Upper lobe of right lung (tissue), 1 donor: ENCODE measurements around the gene CDKAL1. TPM values are rescaled to one million over a fixed set of nuclear protein-coding genes. Genes with fewer than 3 reads are reported as not detected.

ENCODE experiments used
- ATAC-seq: fragments of 200-7000 bp; cut with Tn5 transposase; one replicate; pipeline ENCODE4 v1.9.1; 2020; ENCODE audit warnings: mild to moderate bottlenecking, moderate library complexity
- DNase-seq: peaks from one replicate; pipeline ENCODE4 v3.0.0-alpha.2; 2020
- H3K27ac ChIP-seq: fragments of 200-600 bp; one replicate; pipeline ENCODE4 v1.8.0; 2022
- H3K27me3 ChIP-seq: fragments of 200-600 bp; one replicate; pipeline ENCODE4 v1.8.0; 2022; ENCODE audit warnings: mild to moderate bottlenecking
- H3K36me3 ChIP-seq: fragments of 200-600 bp; one replicate; pipeline ENCODE4 v1.8.0; 2022
- H3K4me1 ChIP-seq: fragments of 200-600 bp; one replicate; pipeline ENCODE4 v1.8.0; 2022
- H3K4me3 ChIP-seq: fragments of 200-600 bp; one replicate; pipeline ENCODE4 v1.8.0; 2022; ENCODE audit warnings: mild to moderate bottlenecking
- H3K9me3 ChIP-seq: fragments of 200-600 bp; one replicate; pipeline ENCODE4 v1.8.0; 2022
- intact Hi-C: fragments of 100-400 bp; cut with DNase I; formaldehyde crosslinking; loops from one replicate; pipeline ENCODE4 v1.11.0; 2022
- total RNA-seq: library from RNA; stranded (reverse); fragmentation: NEBNext Ultra II Directional; extraction: Animal tissue kit (Norgen Biotek cat#: 25700); gene quantifications from one replicate; pipeline ENCODE4 v1.2.1, GENCODE V29; 2021
- TF ChIP-seq, protein P1 (sequence below): fragments of 200-600 bp; IDR thresholded peaks from one replicate; pipeline ENCODE4 v1.8.0; 2022; ENCODE audit warnings: antibody characterized with exemption
- donor health status: DM: no; HTN: yes; CAD: no; lungs with severe emphysema.

Gene CDKAL1
- total RNA-seq, 1 donor from 2014 or later = 16.0 TPM

DNA sequence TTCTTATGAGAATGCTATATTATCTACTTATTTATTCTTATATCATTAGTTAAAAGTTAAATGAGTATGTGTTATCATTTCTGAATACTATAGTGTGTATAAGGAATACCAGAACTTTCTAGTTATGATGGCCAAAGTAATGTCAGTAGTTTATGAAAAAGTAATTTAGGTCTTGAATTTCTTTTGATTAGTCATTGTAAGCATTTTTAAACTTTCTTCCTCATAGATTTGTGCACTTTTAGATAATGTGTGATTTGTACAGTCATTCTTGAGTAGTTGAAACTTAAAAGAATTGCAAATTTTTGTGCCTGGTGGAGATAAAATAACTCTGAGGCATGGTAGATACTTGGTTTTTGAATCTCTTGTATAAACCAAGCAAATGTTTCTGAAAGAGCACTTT, 311.3 kb downstream of the CDKAL1 start:
- intact Hi-C loops = no loop called here
- TF ChIP-seq, protein P1, sequence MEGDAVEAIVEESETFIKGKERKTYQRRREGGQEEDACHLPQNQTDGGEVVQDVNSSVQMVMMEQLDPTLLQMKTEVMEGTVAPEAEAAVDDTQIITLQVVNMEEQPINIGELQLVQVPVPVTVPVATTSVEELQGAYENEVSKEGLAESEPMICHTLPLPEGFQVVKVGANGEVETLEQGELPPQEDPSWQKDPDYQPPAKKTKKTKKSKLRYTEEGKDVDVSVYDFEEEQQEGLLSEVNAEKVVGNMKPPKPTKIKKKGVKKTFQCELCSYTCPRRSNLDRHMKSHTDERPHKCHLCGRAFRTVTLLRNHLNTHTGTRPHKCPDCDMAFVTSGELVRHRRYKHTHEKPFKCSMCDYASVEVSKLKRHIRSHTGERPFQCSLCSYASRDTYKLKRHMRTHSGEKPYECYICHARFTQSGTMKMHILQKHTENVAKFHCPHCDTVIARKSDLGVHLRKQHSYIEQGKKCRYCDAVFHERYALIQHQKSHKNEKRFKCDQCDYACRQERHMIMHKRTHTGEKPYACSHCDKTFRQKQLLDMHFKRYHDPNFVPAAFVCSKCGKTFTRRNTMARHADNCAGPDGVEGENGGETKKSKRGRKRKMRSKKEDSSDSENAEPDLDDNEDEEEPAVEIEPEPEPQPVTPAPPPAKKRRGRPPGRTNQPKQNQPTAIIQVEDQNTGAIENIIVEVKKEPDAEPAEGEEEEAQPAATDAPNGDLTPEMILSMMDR = no peak
- Histone ChIP-seq H3K9me3 (no peaks in the 10 kb centered on the region), H3K36me3 (no peaks in the 10 kb centered on the region), H3K27ac (no peak overlapping the region), H3K27me3 (no peaks in the 10 kb centered on the region), H3K4me1 (no peaks in the 10 kb centered on the region), H3K4me3 (no peak overlapping the region)
- ATAC-seq (no peak), DNase-seq (no peak)

DNA sequence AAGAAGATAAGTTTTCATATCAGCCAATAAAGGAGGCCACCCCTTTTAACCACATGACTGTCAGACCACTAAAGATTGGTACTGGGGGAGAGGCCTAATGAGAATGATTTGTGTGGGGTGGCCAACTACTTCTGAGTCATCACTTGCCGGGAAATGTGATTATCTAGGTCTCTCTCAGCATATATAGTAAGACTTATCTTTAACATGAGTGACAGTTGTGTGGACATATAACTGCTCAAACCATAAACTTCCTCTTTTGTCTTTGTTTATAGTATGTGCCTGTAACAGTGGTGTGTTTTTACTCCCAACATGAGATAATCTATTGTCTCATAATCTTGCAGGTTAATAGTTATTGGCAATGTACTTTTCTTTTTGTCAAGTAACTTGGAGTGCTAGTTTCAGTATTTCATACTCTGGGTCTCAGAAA, 312.4 kb downstream of the CDKAL1 start:
- Histone ChIP-seq H3K9me3 (no peaks in the 10 kb centered on the region), H3K4me1 (no peaks in the 10 kb centered on the region), H3K4me3 (no peak overlapping the region), H3K27me3 (no peaks in the 10 kb centered on the region), H3K27ac (no peak overlapping the region), H3K36me3 (no peaks in the 10 kb centered on the region)
- TF ChIP-seq, protein P1 = no peak
- DNase-seq (no peak), ATAC-seq (no peak)
- intact Hi-C loops = no loop called here

DNA sequence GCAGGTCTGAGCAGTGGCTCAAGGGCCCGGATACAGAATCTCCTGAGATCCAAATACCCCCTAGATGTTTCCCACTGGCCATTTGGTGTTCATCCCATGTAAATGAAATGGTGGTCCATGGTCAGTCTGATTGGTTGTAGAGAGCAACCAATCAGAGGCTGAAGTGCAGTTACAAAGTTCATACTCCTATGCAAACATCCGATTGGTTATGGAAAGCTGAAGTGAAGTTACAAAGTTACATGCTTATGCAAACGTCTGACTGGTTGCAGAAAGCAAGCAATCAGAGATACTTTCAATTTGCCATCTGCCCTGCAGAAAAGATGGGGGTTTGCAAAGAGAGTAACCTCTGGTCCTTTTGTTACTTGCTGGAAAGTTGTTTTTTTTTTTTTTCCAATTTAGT, 313.6 kb downstream of the CDKAL1 start:
- TF ChIP-seq, protein P1 = no peak
- no peak for ATAC-seq
- intact Hi-C loops = no loop called here

DNA sequence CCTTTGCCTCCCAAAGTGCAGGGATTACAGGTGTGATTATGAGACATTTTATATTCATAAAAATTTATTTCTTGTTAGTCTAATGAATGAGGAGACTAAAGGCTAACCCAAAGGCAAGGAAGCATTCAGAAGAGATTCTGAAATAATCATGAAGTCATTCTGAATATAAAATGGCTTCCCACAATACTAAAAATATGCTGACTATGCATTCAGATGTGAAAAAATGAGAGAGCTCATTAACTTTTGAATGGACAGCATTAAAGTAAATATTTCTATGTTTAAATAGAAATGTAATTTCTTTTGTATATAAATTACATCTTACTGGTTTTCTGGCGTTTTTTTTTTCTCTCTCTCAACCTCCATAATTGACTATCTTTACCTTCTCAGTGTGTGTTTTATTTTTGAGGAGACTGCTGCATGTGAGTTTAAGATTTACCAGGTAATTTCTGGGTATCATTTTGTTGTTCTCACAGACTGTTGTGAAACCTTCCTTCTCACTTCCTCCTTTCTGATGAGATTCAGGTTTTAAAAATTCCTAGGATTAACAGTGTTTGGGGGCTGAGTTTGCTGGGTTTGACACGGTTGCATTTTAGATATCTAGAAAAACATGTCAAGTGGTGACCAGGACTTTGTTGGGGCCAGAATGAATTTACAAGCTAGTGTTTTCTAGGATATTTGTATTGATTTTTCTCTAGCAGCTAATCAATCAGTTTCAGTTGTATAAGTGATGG, 316.6 kb downstream of the CDKAL1 start:
- no peaks in the 10 kb centered on the region for H3K27me3 ChIP-seq
- no peak overlapping the region for H3K4me3 ChIP-seq
- intact Hi-C loops = no loop called here
- no peak overlapping the region for H3K27ac ChIP-seq
- no peaks in the 10 kb centered on the region for H3K36me3 ChIP-seq
- H3K9me3 ChIP-seq = no peaks in the 10 kb centered on the region
- no peaks in the 10 kb centered on the region for H3K4me1 ChIP-seq
- ATAC-seq = no peak
- TF ChIP-seq, protein P1 = no peak
- no peak for DNase-seq

More for the DNA sequence above, 313.6 kb downstream of the CDKAL1 start:
- no peak for DNase-seq
- Histone ChIP-seq H3K9me3 (no peaks in the 10 kb centered on the region), H3K36me3 (no peaks in the 10 kb centered on the region), H3K27ac (no peak overlapping the region), H3K27me3 (no peaks in the 10 kb centered on the region), H3K4me3 (no peak overlapping the region), H3K4me1 (no peaks in the 10 kb centered on the region)

DNA sequence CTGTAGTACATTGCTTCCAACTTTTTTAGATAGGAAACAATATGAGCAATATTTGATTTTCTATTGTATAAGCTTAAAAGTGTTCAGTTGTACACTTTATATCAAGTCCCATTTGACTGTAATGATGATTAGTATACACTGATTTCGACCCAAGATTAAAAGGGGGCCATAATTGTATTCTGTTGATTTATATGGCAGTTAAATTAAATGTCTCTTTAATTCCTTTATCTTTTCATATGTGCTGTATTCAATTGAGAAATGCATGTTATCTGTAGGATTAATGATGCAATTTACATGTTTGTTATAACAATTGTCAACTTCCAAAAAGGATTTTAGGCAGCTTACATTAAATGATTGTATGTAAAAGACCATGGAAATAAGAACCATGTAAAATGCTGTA, 317.5 kb downstream of the CDKAL1 start:
- no peaks in the 10 kb centered on the region for H3K27me3 ChIP-seq
- H3K4me3 ChIP-seq = no peak overlapping the region
- intact Hi-C loops = no loop called here
- no peaks in the 10 kb centered on the region for H3K9me3 ChIP-seq
- H3K36me3 ChIP-seq = no peaks in the 10 kb centered on the region
- no peak for ATAC-seq
- H3K4me1 ChIP-seq = no peaks in the 10 kb centered on the region
- TF ChIP-seq, protein P1 = no peak
- DNase-seq = no peak
- H3K27ac ChIP-seq = no peak overlapping the region

DNA sequence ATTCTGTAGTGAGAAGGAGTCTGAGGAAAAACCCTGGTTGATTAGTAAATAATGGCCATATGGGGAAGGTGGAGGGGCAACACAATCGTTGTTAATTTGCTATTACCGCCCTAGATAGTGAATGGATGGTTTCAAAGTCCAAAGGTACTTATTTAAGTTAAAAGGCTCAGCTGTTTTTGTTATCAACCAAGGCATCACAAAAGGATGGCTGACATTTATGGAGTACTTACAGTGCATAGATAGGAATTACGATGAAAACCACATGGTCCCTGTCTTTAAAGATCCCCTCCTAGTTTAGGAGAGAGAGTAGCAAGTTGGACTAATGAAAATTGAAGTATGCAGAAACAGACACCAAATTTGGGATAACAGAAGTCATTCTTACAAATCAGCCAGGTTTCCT, 319.6 kb downstream of the CDKAL1 start:
- ATAC-seq (no peak), DNase-seq (no peak)
- intact Hi-C loops = no loop called here
- Histone ChIP-seq H3K4me3 (no peak overlapping the region), H3K4me1 (no peaks in the 10 kb centered on the region), H3K27me3 (no peaks in the 10 kb centered on the region), H3K9me3 (no peaks in the 10 kb centered on the region), H3K36me3 (no peaks in the 10 kb centered on the region), H3K27ac (no peak overlapping the region)
- TF ChIP-seq, protein P1 = no peak
